IMR-90 (cell line): ENCODE measurements around the gene FAM168A. TPM values are rescaled to one million over a fixed set of nuclear protein-coding genes. Genes with fewer than 3 reads are reported as not detected.

Experiments used
- ATAC-seq: fragments of 200-7000 bp; cut with Tn5 transposase; 2 replicates; pipeline ENCODE4 v1.9.1; 2020; ENCODE audit warnings: low read depth, mild to moderate bottlenecking, moderate library complexity
- BruUV-seq: library from RNA; stranded (reverse); fragments of 400-500 nt; replicated peaks from 2 replicates; lab custom pipeline; 2021; lab: Mats Ljungman, UMichigan
- CTCF ChIA-PET: fragments of 300-600 bp; formaldehyde crosslinking; extraction: SDS; loops from one replicate; lab custom pipeline; 2021; ENCODE audit warnings: antibody characterized with exemption; lab: Yijun Ruan, JAX
- POLR2A ChIA-PET: fragments of 300-600 bp; sonication (Branson Sonifier 250); formaldehyde crosslinking; loops from one replicate; lab custom pipeline; 2022; ENCODE audit warnings: antibody characterized with exemption; ENCODE audit not compliant: unreplicated experiment; lab: Charles Lee
- DNase-seq: peaks from one replicate; pipeline ENCODE4 v3.0.0; 2013
- H2AFZ ChIP-seq: replicated peaks from 2 replicates; pipeline ENCODE3; 2013; ENCODE audit warnings: low read length, mild to moderate bottlenecking; ENCODE audit not compliant: poor library complexity
- H2AK5ac ChIP-seq: 2 replicates; pipeline ENCODE4 v1.6.1; 2013; ENCODE audit warnings: low read depth, low read length, inconsistent platforms
- H2AK9ac ChIP-seq: replicated peaks from 2 replicates; pipeline ENCODE3; 2013; ENCODE audit warnings: mild to moderate bottlenecking, low read depth, low read length, moderate library complexity; ENCODE audit not compliant: poor library complexity
- H2BK120ac ChIP-seq: 2 replicates; pipeline ENCODE4 v1.6.1; 2013; ENCODE audit warnings: low read depth, low read length, inconsistent platforms
- H2BK15ac ChIP-seq: 3 replicates; pipeline ENCODE4 v1.6.1; 2013; ENCODE audit warnings: low read depth, low read length, inconsistent platforms
- H2BK20ac ChIP-seq: 2 replicates; pipeline ENCODE4 v1.6.1; 2013; ENCODE audit warnings: low read depth, mild to moderate bottlenecking, inconsistent platforms, low read length, moderate library complexity
- H2BK5ac ChIP-seq: 2 replicates; pipeline ENCODE4 v1.6.1; 2013; ENCODE audit warnings: mild to moderate bottlenecking, low read depth, low read length, inconsistent platforms; ENCODE audit not compliant: poor library complexity, severe bottlenecking
- H3K14ac ChIP-seq: replicated peaks from 2 replicates; pipeline ENCODE4 v1.6.1; 2013; ENCODE audit warnings: low read depth, low read length, inconsistent platforms
- H3K18ac ChIP-seq: 2 replicates; pipeline ENCODE4 v1.6.1; 2013; ENCODE audit warnings: low read depth, low read length, control low read depth
- H3K23ac ChIP-seq: 2 replicates; pipeline ENCODE4 v1.6.1; 2013; ENCODE audit warnings: low read depth, low read length, inconsistent platforms
- H3K27ac ChIP-seq: 2 replicates; pipeline ENCODE4 v1.5.1; 2013; ENCODE audit warnings: mild to moderate bottlenecking, control low read depth, low read length; ENCODE audit not compliant: insufficient read depth
- H3K27me3 ChIP-seq: 2 replicates; pipeline ENCODE4 v1.6.1; 2013; ENCODE audit warnings: low read length; ENCODE audit not compliant: control insufficient read depth, insufficient read depth
- H3K36me3 ChIP-seq: 2 replicates; pipeline ENCODE4 v1.6.1; 2013; ENCODE audit warnings: low read length, mixed read lengths; ENCODE audit not compliant: control insufficient read depth, insufficient read depth
- H3K4ac ChIP-seq: 2 replicates; pipeline ENCODE4 v1.6.1; 2013; ENCODE audit warnings: low read depth, low read length, inconsistent platforms
- H3K4me1 ChIP-seq: 2 replicates; pipeline ENCODE4 v1.6.1; 2013; ENCODE audit warnings: low read length, mixed read lengths; ENCODE audit not compliant: control insufficient read depth, insufficient read depth
- H3K4me2 ChIP-seq: 2 replicates; pipeline ENCODE4 v1.6.1; 2013; ENCODE audit warnings: low read depth, mild to moderate bottlenecking, control low read depth, low read length, moderate library complexity
- H3K4me3 ChIP-seq: 2 replicates; pipeline ENCODE4 v1.5.1; 2013; ENCODE audit warnings: low read depth, mild to moderate bottlenecking, control low read depth, low read length, moderate library complexity; ENCODE audit not compliant: insufficient read depth
- H3K56ac ChIP-seq: 2 replicates; pipeline ENCODE4 v1.6.1; 2013; ENCODE audit warnings: low read length, inconsistent platforms; ENCODE audit not compliant: insufficient read depth; ENCODE audit errors: extremely low read depth
- H3K79me1 ChIP-seq, 2 experiments: 2 replicates each; pipeline ENCODE4 v1.6.1; 2013; ENCODE audit warnings: low read length in 2 of 2, inconsistent platforms in 1 of 2, low read depth in 1 of 2
- H3K9ac ChIP-seq: 2 replicates; pipeline ENCODE4 v1.6.1; 2013; ENCODE audit warnings: low read depth, low read length, control low read depth
- H3K9me1 ChIP-seq: 2 replicates; pipeline ENCODE4 v1.6.1; 2013; ENCODE audit warnings: low read length, inconsistent platforms; ENCODE audit not compliant: insufficient read depth
- H3K9me3 ChIP-seq: 2 replicates; pipeline ENCODE4 v1.6.1; 2013; ENCODE audit warnings: low read length; ENCODE audit not compliant: control insufficient read depth, insufficient read depth
- H4K20me1 ChIP-seq: 2 replicates; pipeline ENCODE4 v1.6.1; 2013; ENCODE audit warnings: low read length, inconsistent platforms; ENCODE audit not compliant: insufficient read depth
- H4K5ac ChIP-seq: 2 replicates; pipeline ENCODE4 v1.6.1; 2013; ENCODE audit warnings: mild to moderate bottlenecking, low read depth, low read length, control low read depth
- H4K8ac ChIP-seq, 2 experiments: 2 replicates each; pipeline ENCODE4 v1.6.1; 2013; ENCODE audit warnings: low read depth in 2 of 2, low read length in 2 of 2, control low read depth in 1 of 2, inconsistent platforms in 1 of 2
- H4K91ac ChIP-seq: 2 replicates; pipeline ENCODE4 v1.6.1; 2013; ENCODE audit warnings: low read depth, low read length, inconsistent platforms; ENCODE audit not compliant: insufficient read depth
- CEBPB ChIP-seq: IDR thresholded peaks from 2 replicates; pipeline ENCODE4 v1.6.1; 2012; ENCODE audit warnings: low read depth, low read length, improper control_type of control experiment
- FOS ChIP-seq: fragments of 150-350 bp; IDR thresholded peaks from 2 replicates; pipeline ENCODE4 v1.6.1; 2016; ENCODE audit warnings: low read depth, low read length
- MAFK ChIP-seq: IDR thresholded peaks from 2 replicates; pipeline ENCODE4 v1.6.1; 2012; ENCODE audit warnings: low read depth, low read length, improper control_type of control experiment
- MAZ ChIP-seq: IDR thresholded peaks from 2 replicates; pipeline ENCODE4 v1.6.1; 2012; ENCODE audit warnings: low read depth, mild to moderate bottlenecking, low read length, improper control_type of control experiment, moderate library complexity, borderline replicate concordance
- NFE2L2 ChIP-seq: fragments of 150-350 bp; IDR thresholded peaks from 2 replicates; pipeline ENCODE4 v1.6.1; 2016; ENCODE audit warnings: low read depth, mild to moderate bottlenecking, low read length
- POLR2A ChIP-seq: IDR thresholded peaks from 2 replicates; pipeline ENCODE4 v1.6.1; 2012; ENCODE audit warnings: mild to moderate bottlenecking, low read depth, low read length
- RAD21 ChIP-seq: IDR thresholded peaks from 2 replicates; pipeline ENCODE4 v1.6.1; 2012; ENCODE audit warnings: low read length, improper control_type of control experiment
- RFX5 ChIP-seq: IDR thresholded peaks from 2 replicates; pipeline ENCODE4 v1.8.0; 2012; ENCODE audit warnings: low read depth, mild to moderate bottlenecking, low read length, moderate library complexity
- WGBS, 2 experiments: methylation state at CpG; one replicate each; pipeline versions ENCODE4 v1.1.5 to v1.1.7; 2013; ENCODE audit warnings: missing lambda C conversion rate in 2 of 2; ENCODE audit not compliant: insufficient read length in 1 of 2; ENCODE audit errors: extremely low coverage in 2 of 2; 5-methylcytosine and 5-hydroxymethylcytosine counted together
- dilution Hi-C: fragments of 300-500 bp; cut with HindIII; formaldehyde crosslinking; loops from one replicate; pipeline ENCODE4 v1.14.3; 2018; ENCODE audit warnings: low sequenced_read_pairs; ENCODE audit not compliant: unreplicated experiment
- in situ Hi-C: fragments of 300-500 bp; cut with MboI; formaldehyde crosslinking; loops from 3 replicates; pipeline ENCODE4 v1.14.3; 2019; ENCODE audit warnings: low sequenced_read_pairs, inconsistent platforms, mixed read lengths
- intact Hi-C: fragments of 100-400 bp; cut with micrococcal nuclease; formaldehyde crosslinking; loops from 2 replicates; pipeline ENCODE4 v1.10.0; 2022
- polyA plus RNA-seq, 3 experiments: library from polyadenylated mRNA; depleted of rRNA; stranded (reverse); fragments of >200 nt; gene quantifications; 2 replicates each; pipeline ENCODE4 v1.2.3, GENCODE V29; 2012; ENCODE audit warnings: low replicate concordance in 1 of 3
- total RNA-seq: library from RNA; depleted of rRNA; stranded (reverse); fragments of >200 nt; gene quantifications from 2 replicates; pipeline ENCODE4 v1.2.3, GENCODE V29; 2012
- TF ChIP-seq, protein P1 (sequence below): fragments of 150-350 bp; IDR thresholded peaks from 2 replicates; pipeline ENCODE4 v1.6.1; 2017; ENCODE audit warnings: mild to moderate bottlenecking, antibody characterized with exemption, low read length, low read depth

The FAM168A gene
- total and polyA plus RNA-seq, 2 of the 4 experiments (the other 2 are of a cell fraction), result 13.1 to 22.8 TPM

GRCh38 chr11:73508243-73509176 lies 89.4 kb downstream of the FAM168A start:
- Histone ChIP-seq H3K27ac (no peak overlapping the region), H4K91ac (no peak overlapping the region), H3K18ac (no peak overlapping the region), H2BK20ac (no peak overlapping the region), H3K9me3 (0 out of 2 replicates have a peak, but pooled peaks cover 2% of the 10 kb centered on the region), H3K79me1 (peaks cover 19 to 37% of the 10 kb centered on the region in 2 experiments), H3K4ac (no peak overlapping the region), H3K4me2 (no peak overlapping the region), H3K9me1 (peaks cover 3% of the 10 kb centered on the region), H3K27me3 (no peaks in the 10 kb centered on the region), H2BK120ac (no peak overlapping the region), H3K23ac (no peak overlapping the region), H3K36me3 (no peaks in the 10 kb centered on the region), H4K8ac (no peak overlapping the region), H3K14ac (no peak overlapping the region; the same call in 1 of the 2 replicates), H4K20me1 (peaks cover 5% of the 10 kb centered on the region; the same call in 1 of the 2 replicates), H2AK9ac (peak overlapping the region; percentile 42), H3K56ac (no peak overlapping the region), H2AFZ (no peak overlapping the region), H3K9ac (no peak overlapping the region), H4K5ac (no peak overlapping the region), H3K4me1 (peaks cover 3% of the 10 kb centered on the region; the same call in 1 of the 2 replicates), H2BK15ac (no peak overlapping the region), H2AK5ac (no peak overlapping the region), H3K4me3 (no peak overlapping the region), H2BK5ac (no peak overlapping the region)
- DNase-seq (no peak), ATAC-seq (no peak)
- POLR2A ChIA-PET, result no interaction called here
- in situ Hi-C loops, result no loop called here
- CTCF ChIA-PET, result no interaction called here
- TF ChIP-seq POLR2A (no peak), CEBPB (no peak), RFX5 (no peak), MAZ (no peak), NFE2L2 (no peak), RAD21 (no peak), FOS (no peak), MAFK (peak; percentile 86)
- TF ChIP-seq, protein P1, sequence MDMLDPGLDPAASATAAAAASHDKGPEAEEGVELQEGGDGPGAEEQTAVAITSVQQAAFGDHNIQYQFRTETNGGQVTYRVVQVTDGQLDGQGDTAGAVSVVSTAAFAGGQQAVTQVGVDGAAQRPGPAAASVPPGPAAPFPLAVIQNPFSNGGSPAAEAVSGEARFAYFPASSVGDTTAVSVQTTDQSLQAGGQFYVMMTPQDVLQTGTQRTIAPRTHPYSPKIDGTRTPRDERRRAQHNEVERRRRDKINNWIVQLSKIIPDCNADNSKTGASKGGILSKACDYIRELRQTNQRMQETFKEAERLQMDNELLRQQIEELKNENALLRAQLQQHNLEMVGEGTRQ, result no peak
- dilution Hi-C loops, result no loop called here
- intact Hi-C loops, result no loop called here
- no CpG with 5 or more reads among the region's 10 CpGs for WGBS, 2 experiments
- BruUV-seq, result no TSS peak
